Tibial nerve (tissue), 3 donors: ENCODE data around the gene SCRN1.

Source experiments
- POLR2A ChIP-seq, 2 donors: fragments of 450-650 bp; IDR thresholded peaks; one replicate each; pipeline ENCODE4 v1.6.1; 2017; ENCODE audit warnings: antibody characterized with exemption in 2 of 2, mild to moderate bottlenecking in 2 of 2, moderate library complexity in 2 of 2
- TF ChIP-seq, protein P1 (sequence below), 5 experiments: fragments of 200-600 bp in 3 of 5; fragments of 450-650 bp in 2 of 5; sonication (generic) in 3 of 5; IDR thresholded peaks; one replicate each; pipeline ENCODE4 v1.5.1; 2016 to 2019; ENCODE audit warnings: antibody characterized with exemption in 5 of 5, mild to moderate bottlenecking in 3 of 5, moderate library complexity in 2 of 5

DNA sequence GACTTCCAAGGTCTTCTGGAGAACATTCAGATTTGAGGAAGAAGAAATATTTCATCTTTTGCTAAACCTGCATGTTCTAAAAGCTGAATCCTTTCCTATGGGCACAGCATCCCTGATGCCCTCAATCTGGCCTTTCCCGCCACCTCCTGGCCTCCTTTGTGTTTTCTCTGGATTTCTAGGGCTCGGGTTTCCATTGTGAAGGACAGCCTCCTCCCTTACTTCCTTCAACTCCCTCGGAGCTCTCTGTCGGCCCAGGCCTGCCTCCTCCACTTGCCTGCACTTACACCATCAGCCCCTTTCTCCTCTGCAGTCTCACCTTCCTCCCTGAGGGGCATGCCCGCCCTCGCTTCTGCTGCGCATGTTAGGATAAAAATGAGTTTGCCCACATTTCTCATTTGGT, 107.9 kb downstream of the SCRN1 start:
- TF ChIP-seq POLR2A (IDR thresholded peaks at IDR 0.05), result no peak
- TF ChIP-seq, protein P1, sequence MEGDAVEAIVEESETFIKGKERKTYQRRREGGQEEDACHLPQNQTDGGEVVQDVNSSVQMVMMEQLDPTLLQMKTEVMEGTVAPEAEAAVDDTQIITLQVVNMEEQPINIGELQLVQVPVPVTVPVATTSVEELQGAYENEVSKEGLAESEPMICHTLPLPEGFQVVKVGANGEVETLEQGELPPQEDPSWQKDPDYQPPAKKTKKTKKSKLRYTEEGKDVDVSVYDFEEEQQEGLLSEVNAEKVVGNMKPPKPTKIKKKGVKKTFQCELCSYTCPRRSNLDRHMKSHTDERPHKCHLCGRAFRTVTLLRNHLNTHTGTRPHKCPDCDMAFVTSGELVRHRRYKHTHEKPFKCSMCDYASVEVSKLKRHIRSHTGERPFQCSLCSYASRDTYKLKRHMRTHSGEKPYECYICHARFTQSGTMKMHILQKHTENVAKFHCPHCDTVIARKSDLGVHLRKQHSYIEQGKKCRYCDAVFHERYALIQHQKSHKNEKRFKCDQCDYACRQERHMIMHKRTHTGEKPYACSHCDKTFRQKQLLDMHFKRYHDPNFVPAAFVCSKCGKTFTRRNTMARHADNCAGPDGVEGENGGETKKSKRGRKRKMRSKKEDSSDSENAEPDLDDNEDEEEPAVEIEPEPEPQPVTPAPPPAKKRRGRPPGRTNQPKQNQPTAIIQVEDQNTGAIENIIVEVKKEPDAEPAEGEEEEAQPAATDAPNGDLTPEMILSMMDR (IDR thresholded peaks at IDR 0.05), result no peak
